GM20431 (cell line): ENCODE data around the gene SPIN1.

Experiments
- in situ Hi-C: fragments of 300-500 bp; cut with MseI, MboI; formaldehyde crosslinking; loops from one replicate; pipeline ENCODE4 v1.15.0; 2020; ENCODE audit warnings: low sequenced_read_pairs; ENCODE audit not compliant: unreplicated experiment

The SPIN1 gene

DNA sequence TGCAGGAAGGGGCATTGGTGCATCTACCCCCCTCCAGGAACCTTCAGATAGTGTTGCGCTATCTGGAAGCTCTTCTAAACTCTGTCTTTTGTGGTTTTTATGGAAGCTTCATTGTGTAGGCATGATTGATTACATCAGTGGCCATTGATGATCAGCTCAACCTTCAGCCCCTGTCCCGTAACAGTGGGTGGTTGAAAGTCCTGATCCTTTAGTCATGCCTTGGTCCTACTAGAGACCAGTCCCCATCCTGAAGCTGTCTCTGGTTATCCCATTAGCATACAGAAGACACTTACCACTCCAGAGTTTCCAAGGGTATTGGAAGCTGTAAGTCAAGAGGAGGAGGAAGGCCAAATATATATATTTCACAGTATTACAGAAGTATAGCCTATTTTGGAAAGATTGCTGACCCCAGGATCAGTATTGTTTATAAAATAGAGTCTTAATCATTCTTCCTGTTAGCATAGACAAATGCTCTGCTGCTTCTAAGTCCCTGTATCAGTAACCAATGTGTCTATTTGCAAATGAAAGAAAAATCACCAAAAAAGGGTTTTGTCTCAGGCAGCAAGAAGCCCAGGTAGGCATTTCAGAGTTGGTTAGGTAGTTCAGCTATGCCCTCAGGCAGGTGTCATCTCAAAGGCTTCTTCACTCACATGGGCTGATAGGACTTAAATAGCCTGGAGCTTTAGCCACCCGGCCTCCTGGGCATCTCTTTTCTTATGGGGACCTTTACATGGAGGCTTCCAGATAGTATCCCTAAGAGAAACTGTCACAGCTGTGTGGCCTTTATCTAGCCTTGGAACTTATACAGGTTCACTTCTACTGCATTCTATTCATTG lies 41.6 kb downstream of the SPIN1 start:
- in situ Hi-C loops = no loop called here

DNA sequence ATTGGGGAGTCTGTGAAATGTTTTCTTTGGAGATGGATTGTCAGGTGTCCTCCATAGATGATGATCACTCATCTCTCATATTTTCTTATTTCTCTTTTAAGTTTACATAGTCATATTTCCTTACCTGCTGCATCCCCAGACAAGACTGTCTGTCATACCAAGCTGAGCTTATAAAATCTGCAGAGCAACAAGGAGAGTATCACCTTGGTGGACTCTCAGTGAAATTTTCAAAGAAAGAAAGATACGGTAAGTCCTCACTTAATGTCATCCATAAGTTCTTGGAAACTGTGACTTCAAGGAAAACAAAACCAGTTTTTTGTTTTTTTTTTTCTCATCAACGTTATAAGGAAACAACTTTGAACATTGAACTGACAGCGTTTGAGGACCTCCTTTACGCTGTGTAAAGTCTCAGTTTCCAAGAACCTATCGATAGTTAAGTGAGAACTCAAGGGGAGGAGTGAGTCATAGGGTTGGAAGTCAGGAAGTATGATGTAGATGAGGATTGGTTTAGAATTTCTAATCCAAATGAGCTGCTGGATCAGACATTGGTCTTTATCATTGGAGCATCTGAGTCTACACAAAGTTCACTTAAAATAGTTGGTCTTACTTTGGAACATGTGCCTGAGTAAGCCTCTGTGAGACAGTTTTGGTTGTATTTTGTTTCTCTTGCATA lies 45.5 kb downstream of the SPIN1 start:
- in situ Hi-C loops = no loop called here

DNA sequence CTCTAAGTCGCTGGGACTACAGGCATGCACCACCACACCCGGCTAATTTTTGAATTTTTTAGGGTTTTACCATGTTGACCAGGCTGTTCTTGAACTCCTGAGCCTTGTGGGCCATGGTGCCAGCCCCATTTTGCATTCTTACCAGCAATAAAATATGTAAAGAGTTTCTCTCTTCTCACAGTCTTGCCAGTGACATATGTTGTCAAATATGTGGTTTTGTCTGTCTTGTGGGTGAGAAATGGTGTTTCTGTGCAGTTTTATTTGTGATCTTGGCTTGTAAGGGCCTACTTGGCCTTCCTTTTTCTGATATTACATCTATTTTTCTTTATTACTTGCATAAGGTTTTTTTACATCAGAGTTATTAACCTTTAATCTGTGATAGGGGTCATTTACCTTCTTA lies 47.1 kb downstream of the SPIN1 start:
- in situ Hi-C loops = no loop called here

DNA sequence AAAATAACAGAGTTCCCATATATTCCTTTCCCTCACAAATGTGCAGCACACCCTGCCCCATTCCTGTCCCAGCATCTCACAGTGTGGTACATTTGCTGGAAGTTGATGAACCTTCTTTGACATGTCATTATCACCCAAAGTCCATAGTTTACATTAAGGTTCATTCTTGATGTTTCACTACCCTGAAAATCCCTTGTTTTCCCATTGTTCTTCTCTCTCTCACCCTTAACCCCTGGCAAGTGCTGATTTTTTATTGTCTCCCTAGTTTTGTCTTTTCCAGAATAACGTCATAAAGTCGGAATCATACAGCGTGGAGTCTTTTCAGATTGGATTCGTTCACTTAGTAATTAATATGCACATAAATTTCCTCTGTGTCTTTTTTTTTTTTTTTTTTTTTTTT lies 48.1 kb downstream of the SPIN1 start:
- in situ Hi-C loops = no loop called here

DNA sequence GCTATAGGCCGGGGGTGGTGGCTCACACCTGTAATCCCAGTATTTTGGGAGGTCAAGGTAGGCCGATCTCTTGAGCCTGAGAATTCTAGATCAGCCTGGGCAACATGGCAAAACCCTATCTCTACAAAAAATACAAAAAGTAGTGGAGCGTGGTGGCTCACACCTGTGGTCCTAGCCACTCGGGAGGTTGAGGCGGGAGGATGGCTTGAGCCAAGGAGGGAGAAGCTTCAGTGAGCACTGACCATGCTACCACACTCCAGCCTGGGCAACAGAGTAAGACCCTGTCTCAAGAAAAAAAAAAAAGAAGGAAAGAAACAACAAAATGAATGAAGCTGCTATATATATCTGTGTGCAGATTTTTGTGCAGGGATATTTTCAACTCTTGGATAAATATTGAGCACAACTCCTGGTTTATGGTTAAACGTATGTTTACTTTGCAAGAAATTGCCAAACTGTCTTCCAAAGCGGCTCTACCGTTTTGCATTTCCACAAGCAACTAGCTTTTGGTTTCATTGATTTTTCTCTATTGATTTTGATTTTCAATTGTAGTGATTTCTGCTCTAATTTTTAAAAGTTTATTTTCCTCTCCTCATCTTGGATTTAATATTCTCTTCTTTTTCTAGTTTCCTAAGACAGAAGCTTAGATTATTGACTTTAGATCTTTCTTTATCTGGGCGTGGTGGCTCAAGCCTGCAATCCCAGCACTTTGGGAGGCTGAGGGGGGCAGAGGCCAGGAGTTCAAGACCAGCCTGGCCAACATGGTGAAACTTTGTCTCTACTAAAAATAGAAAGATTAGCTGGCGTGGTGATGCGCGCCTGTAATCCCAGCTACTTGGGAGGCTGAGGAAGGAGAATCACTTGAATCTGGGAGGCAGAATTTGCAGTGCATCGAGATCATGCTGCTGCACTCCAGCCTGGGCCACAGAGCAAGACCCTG lies 49.2 kb downstream of the SPIN1 start:
- in situ Hi-C loops = no loop called here

DNA sequence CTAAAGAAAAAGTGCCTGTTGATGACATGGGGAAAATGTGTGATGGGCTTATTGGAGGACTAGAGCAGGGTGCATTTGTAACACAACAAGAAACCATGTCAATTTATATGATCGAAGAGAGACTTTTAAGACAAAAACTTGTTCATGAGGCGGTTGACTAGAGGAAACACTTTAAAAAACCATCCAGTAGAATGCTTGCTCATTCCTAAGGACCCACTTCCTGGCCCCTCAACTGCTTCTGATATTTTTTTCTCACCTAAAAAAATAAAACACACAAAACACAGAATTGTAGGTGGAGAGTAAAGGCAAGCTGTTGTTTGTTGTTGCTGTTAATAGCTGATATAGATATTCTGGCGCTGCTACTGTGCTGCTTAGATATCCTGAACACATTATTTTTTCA lies 50.6 kb downstream of the SPIN1 start:
- in situ Hi-C loops = no loop called here

DNA sequence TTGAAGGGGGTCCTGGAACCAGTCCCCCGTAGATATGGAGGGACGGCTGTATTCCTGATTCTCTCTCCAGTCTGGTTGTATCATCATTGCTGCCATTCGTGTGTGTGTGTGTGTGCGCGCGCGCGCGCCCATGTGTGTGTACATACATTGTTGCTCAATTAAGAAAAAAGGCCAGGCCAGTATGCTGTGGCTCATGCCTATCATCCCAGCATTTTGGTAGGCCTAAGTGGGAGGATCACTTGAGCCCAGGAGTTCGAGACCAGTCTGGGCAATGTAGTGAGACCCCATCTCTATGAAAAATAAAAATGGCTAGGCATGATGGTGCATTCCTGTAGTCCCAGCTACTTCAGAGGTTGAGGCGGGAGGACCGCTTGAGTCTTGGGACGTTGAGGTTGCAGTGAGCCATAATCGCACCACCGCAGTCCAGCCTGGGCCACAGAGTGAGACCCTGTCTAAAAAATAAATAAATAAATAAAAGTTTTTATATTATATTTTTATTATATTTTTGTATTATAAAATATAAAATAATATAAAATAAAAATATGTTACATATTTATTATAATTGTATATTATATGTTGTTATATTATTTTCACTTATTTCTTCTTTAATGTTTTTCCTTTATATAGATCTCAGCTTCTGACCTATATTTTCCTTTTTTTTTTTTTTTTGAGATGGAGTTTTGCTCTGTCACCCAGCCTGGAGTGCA lies 53.2 kb downstream of the SPIN1 start:
- in situ Hi-C loops = no loop called here

DNA sequence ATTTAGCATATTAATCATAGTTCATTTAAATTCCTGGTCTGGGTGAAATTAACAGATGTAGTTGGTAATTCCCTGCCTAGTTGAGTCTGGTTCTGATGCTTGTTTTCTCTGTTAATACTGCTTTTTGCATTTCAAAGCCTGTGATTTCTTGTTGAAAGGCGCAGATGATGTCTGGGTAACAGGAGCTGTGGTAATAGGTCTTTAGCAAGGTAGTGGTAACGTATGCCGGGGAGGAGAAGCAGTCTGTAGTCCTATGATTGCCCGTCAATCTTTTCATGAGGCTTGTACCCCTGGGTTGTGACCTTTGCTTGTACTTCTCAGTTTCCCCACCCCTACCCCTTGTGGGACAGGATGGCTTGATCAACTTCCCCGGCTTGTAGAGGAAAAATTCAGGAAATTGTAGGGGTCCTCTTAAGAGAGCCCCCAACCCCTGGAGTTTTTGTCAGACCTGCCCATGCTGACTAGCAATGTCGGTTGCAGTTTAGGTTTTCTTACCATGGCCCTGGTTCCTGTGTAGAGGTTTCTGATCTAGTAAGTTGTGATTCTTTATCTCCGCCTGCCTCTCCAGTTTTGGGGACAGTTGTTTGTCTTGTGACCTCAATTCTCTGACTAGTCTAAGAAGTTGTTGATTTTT lies 55.4 kb downstream of the SPIN1 start:
- in situ Hi-C loops = no loop called here

DNA sequence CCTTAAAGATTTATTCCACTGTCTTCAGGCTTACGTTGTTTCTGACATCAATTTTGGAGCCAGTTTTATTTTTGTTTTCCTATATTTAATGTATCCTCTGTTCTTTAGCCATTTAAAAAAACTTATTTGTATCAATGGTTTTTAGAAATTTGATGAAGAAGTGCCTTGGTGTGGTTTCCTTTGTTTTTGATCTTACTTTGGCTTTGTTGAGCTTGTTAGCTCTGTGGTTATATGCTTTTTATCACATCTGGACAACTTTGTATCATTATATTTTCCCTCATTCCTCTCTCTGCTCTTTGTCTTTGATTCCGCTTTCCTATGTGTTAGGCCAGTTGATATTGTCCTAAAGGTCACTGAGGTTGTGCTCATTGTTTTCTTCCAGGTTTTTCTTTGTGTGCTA lies 58.5 kb downstream of the SPIN1 start:
- in situ Hi-C loops = no loop called here

DNA sequence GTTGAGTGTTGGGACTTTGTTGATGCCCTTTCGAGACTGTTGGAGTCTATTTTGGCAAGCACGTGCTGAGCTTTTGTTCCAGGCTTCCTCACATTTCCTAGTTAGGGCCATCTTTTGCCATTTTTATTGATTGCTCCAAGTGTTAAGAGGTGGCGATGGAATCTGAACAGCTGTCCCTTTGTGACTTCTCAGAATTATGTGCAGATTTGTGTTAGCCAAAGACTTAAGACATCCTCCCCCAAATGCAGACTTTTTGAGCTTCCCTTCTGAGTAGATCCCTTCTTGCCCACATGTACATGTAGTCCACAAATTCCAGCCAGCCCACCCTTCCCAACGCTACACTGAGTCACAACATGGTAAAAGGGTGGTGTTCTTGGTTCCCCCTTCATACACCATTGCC lies 59.2 kb downstream of the SPIN1 start:
- in situ Hi-C loops = no loop called here

DNA sequence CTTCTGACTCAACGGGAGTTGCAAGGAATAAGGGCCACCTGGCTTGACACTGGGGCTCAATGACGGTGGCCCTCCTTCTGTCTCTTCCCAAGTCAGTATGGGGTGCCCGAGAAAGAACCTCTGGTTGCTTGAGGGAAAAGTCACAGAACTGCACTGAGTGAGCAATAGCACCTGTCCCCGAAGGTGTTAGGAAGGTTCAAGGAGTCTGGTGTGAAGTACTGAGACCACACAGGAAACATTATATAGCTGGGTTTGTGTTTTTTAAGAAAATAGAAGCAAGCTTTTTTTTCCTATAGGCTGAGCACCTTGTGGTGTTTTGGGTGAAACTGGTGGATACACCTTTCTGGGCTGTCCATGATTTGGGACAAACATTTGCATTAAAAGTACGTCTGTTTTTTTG lies 62.9 kb downstream of the SPIN1 start:
- in situ Hi-C loops = no loop called here

DNA sequence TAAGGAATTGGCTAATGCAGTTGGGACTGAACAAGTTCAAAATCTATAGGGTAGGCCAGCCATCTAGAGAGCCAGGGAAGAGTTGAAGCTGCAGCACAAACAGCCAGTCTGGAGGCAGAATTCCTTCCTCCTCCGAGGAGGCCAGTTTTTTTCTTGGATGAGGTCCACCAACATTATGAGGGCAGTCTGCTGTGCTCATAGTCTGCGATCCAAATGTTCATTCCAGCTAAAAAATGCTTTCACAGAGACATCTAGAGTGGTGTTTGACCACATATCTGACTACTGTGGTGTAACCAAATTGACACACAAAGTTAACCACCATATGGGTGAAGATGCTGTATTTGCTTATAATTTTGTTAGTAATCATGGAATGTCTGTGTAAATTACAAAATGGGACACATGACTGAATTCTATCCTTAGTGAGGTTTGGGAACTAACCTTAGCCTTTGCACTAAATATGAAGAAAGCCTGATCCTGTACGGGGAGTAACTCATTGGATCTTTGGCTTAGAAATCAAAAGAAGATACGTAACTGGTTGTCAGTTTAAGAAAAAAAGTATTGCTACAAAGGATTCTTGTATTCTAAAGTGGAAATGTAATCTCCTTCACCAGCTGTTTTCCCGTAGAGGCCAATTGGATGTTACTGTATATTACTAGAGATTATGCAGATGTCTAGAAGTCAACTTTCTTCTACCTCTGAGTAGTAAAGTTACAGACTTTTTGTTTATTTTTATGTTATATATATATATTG lies 70.6 kb downstream of the SPIN1 start:
- in situ Hi-C loops = no loop called here

DNA sequence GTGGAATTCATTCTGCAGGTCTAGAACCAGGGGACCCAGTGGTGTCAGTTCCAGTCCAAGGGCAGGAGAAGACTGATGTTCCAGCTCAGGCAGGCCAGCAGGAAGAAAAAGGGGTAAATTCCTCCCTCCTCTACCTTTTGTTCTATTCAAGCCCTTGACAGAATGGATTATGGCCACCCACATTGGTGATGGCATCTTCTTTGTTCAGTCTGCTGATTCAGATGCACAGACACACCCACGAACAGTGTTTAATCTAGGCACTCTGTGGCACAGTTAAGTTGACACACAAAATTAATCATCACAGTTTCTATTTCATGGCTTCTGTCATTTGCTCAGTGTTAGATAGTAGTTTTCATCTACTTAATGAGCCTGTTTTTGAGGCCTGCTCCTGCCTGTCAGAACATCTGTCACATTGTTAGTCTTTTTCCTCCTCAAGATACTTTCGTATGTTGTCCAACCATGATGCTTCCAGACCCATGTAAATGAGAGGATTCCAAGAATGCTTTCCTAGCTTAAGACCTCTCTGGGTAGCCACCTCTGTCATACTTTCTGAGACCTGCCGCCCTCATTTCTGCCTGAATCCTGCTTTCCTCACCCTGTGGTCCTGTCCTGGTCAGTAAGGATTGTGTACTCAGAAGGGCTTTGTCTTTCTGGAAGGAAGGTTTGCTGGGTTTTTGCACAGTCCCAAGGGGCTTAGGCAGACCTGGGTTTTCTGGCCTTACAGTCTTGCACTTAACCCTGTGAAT lies 72.5 kb downstream of the SPIN1 start:
- in situ Hi-C loops = no loop called here

DNA sequence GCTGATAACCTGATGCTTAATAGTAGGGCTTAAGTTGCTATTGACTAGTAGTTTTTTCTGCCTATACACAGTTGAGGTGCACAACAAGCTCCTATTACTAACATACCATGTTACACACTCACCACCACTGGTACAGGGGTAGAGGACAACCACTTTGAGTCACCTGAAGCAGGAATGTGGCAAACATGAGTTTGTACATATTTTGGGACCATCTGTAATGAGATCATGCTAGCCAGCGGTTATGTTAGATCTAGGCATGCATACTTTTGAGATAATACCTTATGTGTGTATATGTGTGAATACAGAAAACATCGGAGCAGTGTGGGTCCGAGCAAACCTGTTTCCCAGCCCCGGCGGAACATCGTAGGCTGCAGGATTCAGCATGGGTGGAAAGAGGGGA lies 73.9 kb downstream of the SPIN1 start:
- in situ Hi-C loops = no loop called here

DNA sequence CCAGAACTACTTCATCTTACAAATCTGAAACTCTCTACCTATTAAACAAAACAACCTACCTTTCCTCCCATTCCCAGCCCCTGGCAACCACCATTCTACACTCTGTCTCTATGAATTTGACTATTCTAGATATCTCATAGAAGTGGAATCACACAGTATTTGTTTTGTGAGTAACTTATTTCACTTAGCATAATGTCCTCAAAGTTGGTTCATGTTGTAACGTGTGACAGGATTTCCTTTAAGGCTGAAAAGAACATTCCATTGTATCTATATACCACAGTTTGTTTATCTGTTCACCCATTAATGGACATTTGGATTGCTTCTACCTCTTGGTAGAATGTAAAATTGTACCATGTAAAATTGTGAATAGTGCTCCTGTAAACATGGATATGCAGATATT lies 76.6 kb downstream of the SPIN1 start:
- in situ Hi-C loops = no loop called here

DNA sequence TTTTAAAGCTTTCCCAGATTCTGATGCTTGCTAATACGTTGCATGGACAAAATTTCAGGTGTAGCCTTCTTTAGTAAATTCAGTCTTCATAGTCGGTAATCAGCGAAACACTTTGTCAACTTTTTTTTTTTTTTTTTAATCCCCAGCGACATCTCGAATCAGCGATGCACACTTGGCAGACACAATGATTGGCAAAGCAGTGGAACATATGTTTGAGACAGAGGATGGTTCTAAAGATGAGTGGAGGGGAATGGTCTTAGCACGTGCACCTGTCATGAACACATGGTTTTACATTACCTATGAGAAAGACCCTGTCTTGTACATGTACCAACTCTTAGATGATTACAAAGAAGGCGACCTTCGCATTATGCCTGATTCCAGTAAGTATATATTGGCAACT lies 80.0 kb downstream of the SPIN1 start:
- in situ Hi-C loops = no loop called here

DNA sequence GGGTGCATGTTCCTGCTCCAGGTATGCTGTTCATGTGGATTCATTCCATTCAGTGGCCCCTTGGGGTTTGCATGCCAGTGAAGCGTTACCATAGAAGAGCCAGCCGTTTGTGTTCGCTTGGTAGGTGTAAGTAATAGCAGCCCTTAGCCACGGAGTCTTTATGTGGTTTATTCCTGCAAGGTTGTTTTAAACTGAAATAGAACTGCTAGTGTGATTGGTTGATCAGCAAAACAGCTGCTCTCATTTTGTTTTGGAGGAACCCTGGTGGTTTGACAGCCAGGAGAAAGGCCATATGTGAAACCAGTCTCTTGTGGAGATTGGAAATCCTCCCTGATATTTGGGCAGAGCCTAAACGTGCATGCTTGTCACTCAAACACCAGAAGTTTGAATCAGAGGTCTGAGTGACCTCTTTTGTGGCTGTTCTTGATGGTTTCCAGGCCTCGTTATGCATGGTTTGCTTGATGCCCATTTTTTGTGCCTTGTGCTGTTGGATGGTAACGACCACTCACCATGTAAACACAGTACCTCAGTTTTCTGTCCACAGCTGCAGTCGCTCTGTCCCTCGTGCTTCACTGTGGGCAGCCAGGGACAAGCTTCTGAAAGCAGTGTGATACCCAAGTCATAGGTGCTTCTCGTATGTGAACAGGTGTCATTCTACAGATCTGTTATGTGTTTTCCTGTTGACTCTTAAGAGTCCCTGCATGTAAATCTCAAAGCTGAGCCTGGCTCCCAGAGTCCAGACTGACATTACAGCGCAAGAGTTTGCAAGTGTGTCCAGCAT lies 88.4 kb downstream of the SPIN1 start:
- in situ Hi-C loops = no loop called here
